Middle frontal gyrus (tissue), 1 donor: ENCODE results near the gene C12orf42.

Experiments used
- DNase-seq: peaks from one replicate; pipeline ENCODE4 v3.0.0-alpha.2; 2015; ENCODE audit warnings: low spot score; ENCODE audit errors: extremely low spot score

The C12orf42 gene

DNA sequence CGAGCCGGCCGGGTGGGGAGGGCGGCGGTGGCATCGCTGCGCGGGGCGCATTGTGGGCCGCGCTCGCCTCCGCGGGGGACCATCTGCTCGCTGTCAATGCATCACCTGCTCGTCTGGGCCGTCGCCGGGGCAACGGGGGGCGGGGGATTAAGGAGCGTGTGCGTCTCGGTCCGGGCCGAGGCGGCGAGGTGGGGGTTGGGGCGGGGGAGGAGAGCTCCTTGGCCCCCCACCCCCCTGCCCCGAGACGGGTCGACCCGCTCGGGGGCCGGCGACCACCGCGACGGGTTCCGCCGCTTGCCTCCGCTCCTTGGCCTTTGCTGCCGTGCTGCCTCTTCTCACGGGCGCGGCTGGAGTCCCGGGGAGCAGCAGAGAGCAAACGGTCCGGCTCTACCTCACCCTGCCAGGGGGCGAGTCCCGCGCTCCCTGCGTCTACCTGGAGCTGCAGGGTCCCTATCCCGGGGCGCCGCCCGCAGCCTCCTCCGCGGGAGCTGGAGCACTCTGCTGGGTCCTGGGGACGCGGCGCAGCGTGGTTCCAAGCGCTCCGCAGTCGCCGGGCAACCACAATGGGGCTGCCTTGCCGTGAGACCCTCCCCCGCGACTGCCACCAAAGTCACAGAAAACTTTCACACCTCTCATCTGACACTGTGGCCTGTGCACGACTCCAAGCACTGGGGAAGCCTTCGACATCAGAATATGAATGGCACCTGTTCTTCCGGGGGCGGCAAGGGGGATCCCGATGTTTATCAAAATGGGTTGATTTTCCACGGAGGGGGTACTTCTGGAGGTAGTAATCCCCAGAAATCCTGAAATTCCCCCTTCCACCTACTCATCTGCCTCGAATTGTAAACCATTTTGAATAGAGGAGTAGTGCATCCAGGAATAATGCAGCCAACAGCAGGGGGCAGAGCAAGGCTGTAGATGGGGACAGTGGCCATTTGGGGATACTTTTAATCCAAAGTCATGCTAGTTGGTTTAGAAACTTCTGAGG is at the start of gene C12orf42:
TSS of gene C12orf42 (minus strand) at position 500 of the 988 bp plus-strand sequence. CDS start 17,542 bp downstream, outside the sequence.
- DNase-seq: peak; percentile 14

DNA sequence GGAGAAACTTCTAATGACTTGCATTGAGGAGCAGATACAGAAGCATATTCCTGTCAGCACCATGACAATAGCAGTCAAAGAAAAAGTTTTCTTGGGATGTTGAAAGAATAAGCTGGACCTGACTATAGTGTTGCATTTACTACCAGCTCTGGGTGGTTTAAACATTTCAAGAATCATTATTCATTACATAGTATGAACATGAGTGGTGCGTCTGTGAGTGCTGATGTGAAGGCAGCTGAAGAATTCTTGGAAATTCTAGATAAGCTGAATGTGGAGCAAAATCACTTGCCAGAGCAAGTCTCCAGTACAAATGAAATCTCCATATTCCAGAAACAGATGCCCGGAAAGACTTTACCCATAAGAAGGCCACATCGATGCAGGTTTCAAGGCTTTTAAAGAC is 46.3 kb upstream of the C12orf42 start:
- DNase-seq: no peak

DNA sequence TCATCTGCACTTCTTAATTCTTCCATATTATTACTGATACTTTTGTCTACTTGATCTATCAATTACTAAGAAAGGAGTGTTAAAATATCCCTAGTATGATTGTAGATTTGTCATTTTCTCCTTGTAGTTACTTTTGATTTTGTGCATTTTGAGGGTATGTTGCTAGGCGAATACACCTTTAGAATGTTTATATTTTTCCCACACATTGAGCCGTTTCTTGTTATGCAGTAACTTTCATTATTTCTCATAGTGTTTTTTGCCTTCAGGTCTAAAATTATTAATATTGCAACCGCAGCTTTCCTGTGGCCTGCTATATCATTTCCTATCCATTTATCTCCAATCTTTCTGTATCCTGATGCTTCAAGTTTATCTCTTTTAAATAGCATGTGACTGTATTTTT is 44.6 kb upstream of the C12orf42 start:
- DNase-seq: no peak

DNA sequence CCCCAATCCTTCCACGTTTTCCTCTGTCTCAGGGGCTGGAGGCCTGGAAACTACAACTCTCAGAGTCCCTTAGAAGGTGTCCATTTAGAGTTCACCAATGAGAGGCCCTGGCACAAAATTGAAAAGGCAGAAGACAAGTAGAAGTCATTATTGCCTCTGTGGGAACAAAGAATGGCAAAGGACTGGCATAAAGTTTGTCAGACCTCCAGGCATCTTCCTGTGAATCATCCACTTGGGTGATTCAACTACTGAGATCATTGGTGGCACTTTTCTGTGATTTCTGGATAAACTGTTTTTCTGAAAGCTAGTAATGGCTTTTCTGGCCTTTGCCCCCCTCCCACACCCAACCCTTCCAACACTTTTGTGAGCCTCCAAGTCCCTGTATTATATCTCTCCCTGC is 42.6 kb upstream of the C12orf42 start:
- DNase-seq: no peak

DNA sequence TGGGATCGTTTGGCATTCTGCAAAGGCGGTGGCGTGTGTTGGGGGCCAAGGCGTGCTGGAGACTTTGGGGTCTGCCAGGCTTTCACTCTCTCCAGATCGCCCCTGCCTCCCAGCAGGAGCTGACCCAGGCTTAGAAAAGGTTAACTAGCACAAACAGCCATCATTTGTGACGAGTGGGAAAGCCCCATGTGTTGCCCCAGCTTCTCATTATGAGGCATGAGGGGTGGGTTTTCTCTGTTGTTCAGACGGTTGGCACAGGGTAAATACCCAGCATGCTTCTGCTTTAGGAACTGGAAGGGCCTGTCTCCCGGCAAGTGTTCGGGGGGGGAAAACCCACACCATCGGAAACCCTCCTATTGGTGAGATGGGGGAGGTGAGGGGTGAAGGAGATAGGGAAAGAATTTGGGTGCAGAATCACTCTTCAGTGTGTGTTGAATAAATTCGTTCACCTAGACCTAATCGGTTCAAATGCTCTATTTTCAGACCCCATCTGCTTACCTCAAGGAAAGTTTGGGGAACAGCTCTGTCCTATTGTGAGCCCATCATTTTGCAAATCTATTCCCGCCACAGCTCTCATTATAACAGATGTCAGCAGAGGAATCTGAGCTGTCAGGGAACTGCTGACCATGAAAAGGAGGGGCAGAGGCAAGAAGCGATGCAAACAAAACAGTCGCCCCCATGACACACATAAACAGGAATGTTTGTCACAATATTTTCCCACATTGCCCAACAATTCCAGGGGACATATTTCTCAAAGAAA is 34.7 kb upstream of the C12orf42 start:
- DNase-seq: no peak

DNA sequence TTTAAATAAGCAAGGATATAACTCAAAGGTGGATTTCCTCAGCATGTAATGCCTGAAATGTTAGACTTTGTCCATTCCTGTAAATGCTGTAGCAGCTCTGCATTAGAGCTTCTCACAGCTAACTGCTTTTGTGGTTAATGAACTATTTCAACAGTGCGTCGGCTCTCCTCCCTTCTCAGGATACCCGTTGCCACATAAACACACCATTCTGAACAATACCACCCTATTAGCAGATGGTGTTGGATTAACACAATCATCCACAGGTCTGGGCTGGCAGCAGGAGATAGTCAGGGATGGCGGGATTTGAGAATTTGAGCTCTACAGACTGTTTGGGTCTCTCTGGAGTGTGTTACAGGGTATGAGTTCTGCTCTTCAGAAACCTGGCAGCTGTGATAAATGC is 33.5 kb upstream of the C12orf42 start:
- DNase-seq: no peak

DNA sequence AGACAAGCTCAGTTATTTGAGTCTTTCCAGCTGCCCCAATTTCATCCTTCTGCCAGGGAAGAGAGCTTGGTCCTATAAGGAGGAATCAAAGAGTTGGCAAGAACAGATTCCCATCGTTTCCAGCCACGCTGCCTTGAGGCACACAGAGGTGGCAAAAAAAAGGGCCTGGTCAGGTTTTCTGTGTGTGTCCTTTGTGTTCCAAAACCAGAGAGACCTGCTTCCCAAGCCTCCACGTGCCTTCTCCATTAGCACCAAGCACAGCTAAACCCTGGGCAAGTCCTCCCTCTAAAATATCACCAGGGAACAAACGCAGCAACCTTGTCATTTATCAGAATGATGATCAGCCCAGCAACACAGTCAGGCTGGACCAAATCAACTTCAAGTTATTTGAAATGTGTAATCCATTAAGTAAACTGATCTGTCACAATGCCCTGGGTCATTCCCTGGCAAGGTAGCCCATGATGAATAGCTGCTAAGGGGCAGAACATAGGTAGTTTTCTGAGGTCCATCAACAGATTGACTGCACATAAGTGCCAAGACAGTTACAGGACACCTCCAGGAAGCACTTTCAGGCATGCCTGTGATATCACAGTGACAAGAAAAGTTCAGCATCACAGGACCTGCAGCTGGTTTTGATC is 28.6 kb upstream of the C12orf42 start:
- no peak for DNase-seq

DNA sequence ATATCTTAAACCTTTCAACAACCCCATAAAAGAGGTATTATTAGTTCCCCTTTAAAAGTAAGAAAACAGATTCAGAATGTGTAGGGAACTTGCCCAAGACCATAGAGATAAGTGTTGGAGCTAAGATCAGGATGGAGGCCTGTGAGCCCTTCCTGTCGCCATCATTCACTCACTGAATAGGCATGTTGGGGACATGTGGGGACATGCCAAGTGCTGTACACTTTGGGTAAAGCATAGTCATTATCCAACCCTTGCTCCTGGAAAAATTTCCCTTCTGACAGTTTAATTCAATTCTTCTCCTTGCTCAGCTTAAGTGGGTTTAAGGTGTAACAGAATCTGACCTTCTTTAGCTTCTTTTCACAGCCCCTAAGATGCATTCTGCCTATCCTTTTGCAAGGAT is 28.0 kb upstream of the C12orf42 start:
- no peak for DNase-seq

DNA sequence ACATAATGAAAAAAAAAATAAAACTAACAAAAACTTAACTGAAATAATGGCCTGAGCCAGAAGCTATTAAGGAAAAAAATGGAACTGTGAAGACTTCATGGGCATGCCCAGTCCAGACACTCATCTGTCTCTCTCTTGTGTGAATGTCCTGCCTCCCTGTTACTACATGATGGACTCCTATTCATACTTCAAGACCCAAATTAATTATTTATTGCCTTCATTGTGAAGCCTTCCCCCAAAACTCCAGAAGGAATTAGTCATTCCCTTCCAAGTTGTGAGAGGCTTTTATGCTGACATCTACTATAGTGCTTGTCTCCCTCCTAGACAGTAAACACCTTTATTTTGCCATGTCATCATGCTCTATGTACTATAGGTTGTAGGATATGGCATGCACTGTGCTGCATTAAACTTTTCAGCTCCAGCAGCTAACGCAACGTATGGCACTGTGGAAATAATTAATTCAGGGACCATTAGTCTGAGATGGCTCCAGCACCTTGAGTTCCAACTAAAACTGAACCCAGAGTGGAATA is 25.0 kb upstream of the C12orf42 start:
- DNase-seq: no peak

DNA sequence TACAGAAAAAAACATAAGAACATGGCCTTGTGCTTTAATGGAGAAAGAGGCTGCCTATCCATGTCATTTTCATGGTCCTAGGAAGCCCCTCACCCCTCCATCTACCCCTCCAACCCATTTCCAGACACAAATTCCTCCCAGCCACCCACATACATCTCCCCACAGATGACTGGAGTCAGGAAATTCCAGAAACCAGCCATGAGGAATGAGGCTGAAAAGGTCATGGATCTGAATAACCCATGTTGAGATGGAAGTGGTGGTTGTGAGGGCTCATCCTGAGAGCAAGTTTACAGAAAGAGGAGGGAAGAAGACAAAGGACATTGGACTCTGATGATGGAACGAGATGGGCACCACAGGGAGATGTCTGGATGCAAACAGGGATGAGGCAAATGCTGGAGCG is 23.9 kb upstream of the C12orf42 start:
- DNase-seq: no peak

DNA sequence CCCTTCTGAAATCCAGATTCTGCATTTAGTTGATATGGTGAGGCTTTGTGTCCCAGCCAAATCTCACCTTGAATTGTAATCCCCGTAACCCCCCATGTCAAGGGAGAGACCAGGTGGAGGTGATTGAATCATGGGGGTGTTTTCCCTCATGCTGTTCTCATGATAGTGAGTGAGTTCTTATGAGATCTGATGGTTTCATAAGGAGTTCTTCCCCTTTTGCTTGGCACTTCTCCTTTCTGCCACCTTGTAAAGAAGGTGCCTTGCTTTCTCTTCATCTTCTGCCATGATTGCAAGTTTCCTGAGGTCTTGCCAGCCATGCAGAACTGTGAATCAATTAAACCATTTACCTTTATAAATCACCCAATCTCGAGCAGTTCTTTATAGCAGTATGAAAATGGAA is 23.1 kb upstream of the C12orf42 start:
- DNase-seq: no peak

DNA sequence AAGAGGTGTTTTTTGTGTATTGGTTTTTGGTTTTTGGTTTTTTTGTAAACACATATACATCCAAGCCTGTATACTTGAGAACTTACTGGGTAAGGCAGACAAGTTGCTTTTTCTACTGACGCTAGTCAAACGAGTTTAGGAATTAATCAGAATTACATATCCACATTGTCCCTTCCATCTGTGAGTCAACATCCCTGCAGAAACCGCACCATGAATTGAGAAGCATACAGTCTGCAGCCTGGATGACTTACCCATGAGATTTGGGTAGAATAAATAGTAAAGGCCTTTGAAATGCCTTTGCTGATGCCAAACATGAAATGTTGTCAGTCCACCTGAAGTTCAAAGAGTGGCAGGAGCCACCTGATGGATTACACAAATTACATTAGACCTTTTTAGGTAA is 21.4 kb upstream of the C12orf42 start:
- no peak for DNase-seq

DNA sequence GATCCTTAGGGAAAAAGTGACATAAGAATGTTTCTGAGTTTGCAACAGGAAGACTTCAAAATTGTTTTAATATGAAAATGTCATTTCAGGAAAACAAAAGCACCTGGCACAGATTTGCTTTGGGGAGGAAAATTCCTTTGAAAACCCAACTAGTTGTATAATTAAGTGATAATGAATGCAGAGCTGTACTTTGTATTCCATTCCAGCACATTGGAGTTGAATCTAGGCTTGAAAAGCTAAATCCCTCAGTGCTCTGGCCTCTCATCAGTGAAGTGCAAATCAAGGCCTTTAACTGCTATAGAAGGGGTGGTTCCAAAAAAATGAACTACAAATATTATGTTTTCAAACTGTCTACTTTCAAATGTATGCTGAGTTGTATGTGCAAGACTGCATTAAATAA is 19.6 kb upstream of the C12orf42 start:
- no peak for DNase-seq

DNA sequence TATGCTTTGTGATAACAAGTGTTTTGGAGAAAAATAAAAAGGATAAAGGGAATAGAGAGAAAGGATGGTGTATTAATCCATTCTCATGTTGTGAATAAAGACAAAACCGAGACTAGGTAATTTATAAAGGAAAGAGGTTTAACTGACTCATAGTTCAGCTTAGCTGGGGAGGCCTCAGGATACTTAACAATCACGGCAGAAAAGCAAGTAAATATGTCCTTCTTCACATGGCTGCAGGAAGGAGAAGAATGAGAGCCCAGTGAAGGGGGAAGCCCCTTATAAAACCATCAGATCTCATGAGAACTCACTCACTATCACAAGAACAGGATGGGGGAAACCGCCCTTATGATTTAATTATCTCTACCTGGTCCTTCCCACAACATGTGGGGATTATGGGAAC is 18.1 kb upstream of the C12orf42 start:
- no peak for DNase-seq

DNA sequence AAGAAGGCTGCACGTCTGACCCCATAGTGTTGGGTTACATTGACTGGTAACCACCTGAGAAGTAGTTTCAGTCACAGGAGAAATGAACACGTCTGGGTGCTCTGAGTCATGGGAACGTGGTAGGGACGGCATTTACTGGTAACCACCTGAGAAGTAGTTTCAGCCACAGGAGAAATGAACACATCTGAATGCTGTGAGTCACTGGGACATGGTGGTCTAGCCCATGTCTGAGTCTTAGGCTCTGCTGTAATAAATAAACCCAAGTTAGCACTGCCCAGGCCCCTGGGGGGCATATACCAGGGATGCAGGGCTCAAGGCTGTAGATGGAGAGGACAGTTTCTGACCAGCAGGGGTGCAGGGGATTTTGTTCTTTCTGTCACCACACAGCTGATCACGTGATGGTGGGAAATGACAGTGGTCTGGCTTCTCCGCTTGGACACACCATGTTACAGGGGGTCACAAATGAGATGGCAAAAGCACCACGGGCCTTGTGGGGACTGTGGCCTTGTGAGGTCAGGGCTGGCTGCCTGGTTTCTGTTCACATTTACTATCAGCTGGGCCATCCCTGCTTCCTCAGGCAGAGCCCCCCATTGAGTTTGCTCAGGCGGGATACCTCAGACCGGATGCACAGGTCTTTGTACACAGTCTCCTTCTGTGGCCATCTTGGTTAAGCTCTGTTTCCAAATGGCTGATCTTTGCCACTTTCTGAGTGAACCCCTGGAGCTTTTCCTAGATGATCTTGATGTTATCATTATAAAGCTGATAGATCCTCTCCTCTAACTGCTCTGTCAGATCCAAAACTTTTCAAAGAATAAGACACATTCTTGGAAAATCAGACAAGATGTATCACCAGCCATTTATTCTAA is 9.8 kb upstream of the C12orf42 start:
- no peak for DNase-seq

DNA sequence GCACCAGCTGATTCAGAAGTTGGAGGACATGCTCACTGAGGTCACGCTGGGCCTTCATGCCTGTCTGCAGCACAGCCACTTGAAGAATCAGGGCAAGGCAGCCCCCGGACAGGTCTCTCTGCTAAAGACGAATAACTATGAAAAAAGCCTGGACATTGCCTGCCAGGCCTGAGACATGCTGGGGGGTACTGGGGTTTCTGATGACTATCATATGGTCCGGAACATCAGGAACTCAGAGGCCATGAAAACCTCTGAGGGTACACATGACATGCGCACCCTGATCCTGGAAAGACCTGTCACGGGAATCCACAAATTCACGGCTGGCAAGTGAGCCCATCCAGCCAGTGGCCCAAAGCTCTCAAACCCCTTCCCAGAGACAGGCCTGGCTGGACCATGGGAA is 8.8 kb upstream of the C12orf42 start:
- no peak for DNase-seq

DNA sequence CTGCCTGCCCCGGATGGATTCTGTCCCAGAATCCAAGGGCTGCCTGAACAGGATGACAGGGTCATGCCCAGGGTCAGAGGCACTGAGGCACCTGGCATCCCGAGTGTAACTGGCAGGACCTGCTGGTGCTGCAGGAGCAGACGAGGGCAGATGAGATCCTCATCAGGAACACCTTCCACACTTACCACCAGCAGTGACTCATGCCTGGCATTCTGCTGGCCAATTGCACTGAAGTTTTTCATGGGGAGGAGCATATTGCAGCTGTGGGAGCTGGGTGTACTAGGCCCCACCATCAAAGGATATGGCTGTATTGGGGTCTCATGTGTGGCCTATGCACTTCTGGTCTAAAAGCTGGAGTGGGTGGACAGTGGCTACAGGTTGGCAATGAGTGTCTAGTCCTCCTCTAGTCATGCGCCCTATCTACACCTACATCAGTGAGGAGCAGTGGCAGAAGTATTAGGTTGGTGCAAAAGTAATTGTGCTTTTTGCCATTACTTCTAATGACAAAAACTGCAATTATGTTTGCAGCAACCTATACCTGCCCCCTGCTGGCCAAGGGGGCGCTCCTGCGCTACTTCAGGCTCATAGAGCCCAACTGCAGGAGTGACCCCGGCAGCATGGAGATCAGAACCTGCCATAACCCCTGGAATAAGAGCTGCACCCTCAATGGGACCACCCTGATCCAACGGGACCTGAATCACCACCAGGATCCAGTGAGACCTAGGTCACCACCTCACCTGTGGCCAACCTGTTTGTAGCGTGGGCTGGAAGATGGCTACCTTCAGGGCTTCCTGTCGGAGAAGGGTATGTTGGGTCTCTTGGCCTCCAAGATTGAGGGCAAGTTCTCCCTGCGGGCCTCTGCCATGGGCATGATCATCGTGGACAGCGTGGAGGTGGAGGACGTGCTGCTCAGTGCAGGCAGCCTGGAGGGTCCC is 8.0 kb upstream of the C12orf42 start:
- no peak for DNase-seq

DNA sequence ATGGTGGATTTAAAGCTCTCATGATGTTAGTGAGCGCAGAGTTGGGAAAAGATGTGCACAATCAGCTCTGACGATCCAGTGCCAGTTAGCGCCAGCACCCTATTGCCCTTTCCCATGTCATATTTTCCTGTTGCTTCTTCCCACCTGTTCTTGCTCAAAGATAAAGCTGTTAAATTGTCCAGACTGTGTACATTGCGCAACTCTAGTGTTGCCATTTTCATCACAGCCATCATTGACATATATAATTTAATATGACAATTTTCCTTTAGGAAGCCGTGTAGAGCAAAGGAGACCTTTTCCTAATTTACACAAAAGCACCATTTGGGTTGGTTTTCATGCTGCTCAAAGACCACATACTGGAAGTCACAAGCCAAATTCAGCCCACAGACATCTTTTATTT is 5.7 kb upstream of the C12orf42 start:
- DNase-seq: no peak

DNA sequence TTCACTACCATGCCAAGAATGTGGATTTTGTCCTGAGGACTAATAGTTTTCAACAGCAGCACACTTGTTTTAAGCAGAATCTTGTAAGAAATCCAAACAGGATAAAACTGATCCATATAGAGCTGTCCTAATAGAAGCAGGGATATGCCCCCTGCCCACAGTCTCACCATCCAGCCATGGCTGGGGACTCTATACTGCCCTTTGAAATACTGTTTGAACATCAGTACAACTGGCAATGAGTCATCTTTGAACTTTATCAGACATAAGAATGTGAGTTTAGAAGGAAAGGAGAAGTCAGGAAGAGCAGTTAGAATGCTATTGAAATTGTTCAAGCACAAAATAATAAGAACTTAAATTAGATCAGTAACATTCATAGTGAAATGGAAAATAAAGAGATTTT is 3.8 kb upstream of the C12orf42 start:
- DNase-seq: no peak

DNA sequence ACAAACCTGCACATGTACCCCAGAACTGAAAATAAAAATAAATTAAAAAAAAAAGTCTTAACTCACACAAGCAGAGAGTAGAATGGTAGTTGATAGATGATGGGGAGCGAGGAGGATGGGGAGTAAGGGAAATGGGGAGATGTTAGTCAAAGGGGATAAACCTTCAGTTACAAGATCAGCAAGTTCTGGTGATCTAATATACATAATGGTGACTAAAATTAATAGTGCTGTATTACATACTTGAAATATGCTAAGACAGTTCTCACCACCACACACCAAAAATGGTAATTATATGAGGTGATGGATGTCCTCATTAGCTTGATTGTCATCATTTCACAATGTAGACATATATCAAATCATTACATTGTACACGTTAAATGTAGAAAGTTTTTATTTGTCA is 3.2 kb upstream of the C12orf42 start:
- DNase-seq: no peak
